IMR-90 (cell line): ENCODE data around the gene CCNQ. TPM values are rescaled to one million over a fixed set of nuclear protein-coding genes. Genes with fewer than 3 reads are reported as not detected.

Experiments used
- ATAC-seq: fragments of 200-7000 bp; cut with Tn5 transposase; 2 replicates; pipeline ENCODE4 v1.9.1; 2020; ENCODE audit warnings: low read depth, mild to moderate bottlenecking, moderate library complexity
- BruUV-seq: library from RNA; stranded (reverse); fragments of 400-500 nt; replicated peaks from 2 replicates; lab custom pipeline; 2021; lab: Mats Ljungman, UMichigan
- CTCF ChIA-PET: fragments of 300-600 bp; formaldehyde crosslinking; extraction: SDS; loops from one replicate; lab custom pipeline; 2021; ENCODE audit warnings: antibody characterized with exemption; lab: Yijun Ruan, JAX
- POLR2A ChIA-PET: fragments of 300-600 bp; sonication (Branson Sonifier 250); formaldehyde crosslinking; loops from one replicate; lab custom pipeline; 2022; ENCODE audit warnings: antibody characterized with exemption; ENCODE audit not compliant: unreplicated experiment; lab: Charles Lee
- DNase-seq: peaks from one replicate; pipeline ENCODE4 v3.0.0; 2013
- H2AFZ ChIP-seq: replicated peaks from 2 replicates; pipeline ENCODE3; 2013; ENCODE audit warnings: low read length, mild to moderate bottlenecking; ENCODE audit not compliant: poor library complexity
- H2AK5ac ChIP-seq: 2 replicates; pipeline ENCODE4 v1.6.1; 2013; ENCODE audit warnings: low read depth, low read length, inconsistent platforms
- H2AK9ac ChIP-seq: replicated peaks from 2 replicates; pipeline ENCODE3; 2013; ENCODE audit warnings: mild to moderate bottlenecking, low read depth, low read length, moderate library complexity; ENCODE audit not compliant: poor library complexity
- H2BK120ac ChIP-seq: 2 replicates; pipeline ENCODE4 v1.6.1; 2013; ENCODE audit warnings: low read depth, low read length, inconsistent platforms
- H2BK15ac ChIP-seq: 3 replicates; pipeline ENCODE4 v1.6.1; 2013; ENCODE audit warnings: low read depth, low read length, inconsistent platforms
- H2BK20ac ChIP-seq: 2 replicates; pipeline ENCODE4 v1.6.1; 2013; ENCODE audit warnings: low read depth, mild to moderate bottlenecking, inconsistent platforms, low read length, moderate library complexity
- H2BK5ac ChIP-seq: 2 replicates; pipeline ENCODE4 v1.6.1; 2013; ENCODE audit warnings: mild to moderate bottlenecking, low read depth, low read length, inconsistent platforms; ENCODE audit not compliant: poor library complexity, severe bottlenecking
- H3K14ac ChIP-seq: replicated peaks from 2 replicates; pipeline ENCODE4 v1.6.1; 2013; ENCODE audit warnings: low read depth, low read length, inconsistent platforms
- H3K18ac ChIP-seq: 2 replicates; pipeline ENCODE4 v1.6.1; 2013; ENCODE audit warnings: low read depth, low read length, control low read depth
- H3K23ac ChIP-seq: 2 replicates; pipeline ENCODE4 v1.6.1; 2013; ENCODE audit warnings: low read depth, low read length, inconsistent platforms
- H3K27ac ChIP-seq: 2 replicates; pipeline ENCODE4 v1.5.1; 2013; ENCODE audit warnings: mild to moderate bottlenecking, control low read depth, low read length; ENCODE audit not compliant: insufficient read depth
- H3K27me3 ChIP-seq: 2 replicates; pipeline ENCODE4 v1.6.1; 2013; ENCODE audit warnings: low read length; ENCODE audit not compliant: control insufficient read depth, insufficient read depth
- H3K36me3 ChIP-seq: 2 replicates; pipeline ENCODE4 v1.6.1; 2013; ENCODE audit warnings: low read length, mixed read lengths; ENCODE audit not compliant: control insufficient read depth, insufficient read depth
- H3K4ac ChIP-seq: 2 replicates; pipeline ENCODE4 v1.6.1; 2013; ENCODE audit warnings: low read depth, low read length, inconsistent platforms
- H3K4me1 ChIP-seq: 2 replicates; pipeline ENCODE4 v1.6.1; 2013; ENCODE audit warnings: low read length, mixed read lengths; ENCODE audit not compliant: control insufficient read depth, insufficient read depth
- H3K4me2 ChIP-seq: 2 replicates; pipeline ENCODE4 v1.6.1; 2013; ENCODE audit warnings: low read depth, mild to moderate bottlenecking, control low read depth, low read length, moderate library complexity
- H3K4me3 ChIP-seq: 2 replicates; pipeline ENCODE4 v1.5.1; 2013; ENCODE audit warnings: low read depth, mild to moderate bottlenecking, control low read depth, low read length, moderate library complexity; ENCODE audit not compliant: insufficient read depth
- H3K56ac ChIP-seq: 2 replicates; pipeline ENCODE4 v1.6.1; 2013; ENCODE audit warnings: low read length, inconsistent platforms; ENCODE audit not compliant: insufficient read depth; ENCODE audit errors: extremely low read depth
- H3K79me1 ChIP-seq, 2 experiments: 2 replicates each; pipeline ENCODE4 v1.6.1; 2013; ENCODE audit warnings: low read length in 2 of 2, inconsistent platforms in 1 of 2, low read depth in 1 of 2
- H3K9ac ChIP-seq: 2 replicates; pipeline ENCODE4 v1.6.1; 2013; ENCODE audit warnings: low read depth, low read length, control low read depth
- H3K9me1 ChIP-seq: 2 replicates; pipeline ENCODE4 v1.6.1; 2013; ENCODE audit warnings: low read length, inconsistent platforms; ENCODE audit not compliant: insufficient read depth
- H3K9me3 ChIP-seq: 2 replicates; pipeline ENCODE4 v1.6.1; 2013; ENCODE audit warnings: low read length; ENCODE audit not compliant: control insufficient read depth, insufficient read depth
- H4K20me1 ChIP-seq: 2 replicates; pipeline ENCODE4 v1.6.1; 2013; ENCODE audit warnings: low read length, inconsistent platforms; ENCODE audit not compliant: insufficient read depth
- H4K5ac ChIP-seq: 2 replicates; pipeline ENCODE4 v1.6.1; 2013; ENCODE audit warnings: mild to moderate bottlenecking, low read depth, low read length, control low read depth
- H4K8ac ChIP-seq, 2 experiments: 2 replicates each; pipeline ENCODE4 v1.6.1; 2013; ENCODE audit warnings: low read depth in 2 of 2, low read length in 2 of 2, control low read depth in 1 of 2, inconsistent platforms in 1 of 2
- H4K91ac ChIP-seq: 2 replicates; pipeline ENCODE4 v1.6.1; 2013; ENCODE audit warnings: low read depth, low read length, inconsistent platforms; ENCODE audit not compliant: insufficient read depth
- BHLHE40 ChIP-seq: fragments of 150-350 bp; IDR thresholded peaks from 2 replicates; pipeline ENCODE4 v1.6.1; 2016; ENCODE audit warnings: mild to moderate bottlenecking, low read depth, low read length
- CHD1 ChIP-seq: IDR thresholded peaks from 2 replicates; pipeline ENCODE4 v1.6.1; 2012; ENCODE audit warnings: low read depth, low read length, improper control_type of control experiment
- FOS ChIP-seq: fragments of 150-350 bp; IDR thresholded peaks from 2 replicates; pipeline ENCODE4 v1.6.1; 2016; ENCODE audit warnings: low read depth, low read length
- MAFK ChIP-seq: IDR thresholded peaks from 2 replicates; pipeline ENCODE4 v1.6.1; 2012; ENCODE audit warnings: low read depth, low read length, improper control_type of control experiment
- MXI1 ChIP-seq: IDR thresholded peaks from 2 replicates; pipeline ENCODE4 v1.6.1; 2012; ENCODE audit warnings: low read depth, mild to moderate bottlenecking, low read length, moderate library complexity, borderline replicate concordance
- NFE2L2 ChIP-seq: fragments of 150-350 bp; IDR thresholded peaks from 2 replicates; pipeline ENCODE4 v1.6.1; 2016; ENCODE audit warnings: low read depth, mild to moderate bottlenecking, low read length
- SMC3 ChIP-seq: fragments of 150-350 bp; IDR thresholded peaks from 2 replicates; pipeline ENCODE4 v1.6.1; 2016; ENCODE audit warnings: low read depth, mild to moderate bottlenecking, antibody characterized with exemption, low read length, moderate library complexity
- WGBS, 2 experiments: methylation state at CpG; one replicate each; pipeline versions ENCODE4 v1.1.5 to v1.1.7; 2013; ENCODE audit warnings: missing lambda C conversion rate in 2 of 2; ENCODE audit not compliant: insufficient read length in 1 of 2; ENCODE audit errors: extremely low coverage in 2 of 2; 5-methylcytosine and 5-hydroxymethylcytosine counted together
- dilution Hi-C: fragments of 300-500 bp; cut with HindIII; formaldehyde crosslinking; loops from one replicate; pipeline ENCODE4 v1.14.3; 2018; ENCODE audit warnings: low sequenced_read_pairs; ENCODE audit not compliant: unreplicated experiment
- in situ Hi-C: fragments of 300-500 bp; cut with MboI; formaldehyde crosslinking; loops from 3 replicates; pipeline ENCODE4 v1.14.3; 2019; ENCODE audit warnings: low sequenced_read_pairs, inconsistent platforms, mixed read lengths
- intact Hi-C: fragments of 100-400 bp; cut with micrococcal nuclease; formaldehyde crosslinking; loops from 2 replicates; pipeline ENCODE4 v1.10.0; 2022
- polyA plus RNA-seq, 3 experiments: library from polyadenylated mRNA; depleted of rRNA; stranded (reverse); fragments of >200 nt; gene quantifications; 2 replicates each; pipeline ENCODE4 v1.2.3, GENCODE V29; 2012; ENCODE audit warnings: low replicate concordance in 1 of 3
- total RNA-seq: library from RNA; depleted of rRNA; stranded (reverse); fragments of >200 nt; gene quantifications from 2 replicates; pipeline ENCODE4 v1.2.3, GENCODE V29; 2012
- TF ChIP-seq, protein P1 (sequence below): fragments of 150-350 bp; IDR thresholded peaks from 2 replicates; pipeline ENCODE4 v1.6.1; 2017; ENCODE audit warnings: mild to moderate bottlenecking, antibody characterized with exemption, low read length, low read depth
- TF ChIP-seq, protein P2 (sequence below): fragments of 150-350 bp; IDR thresholded peaks from 2 replicates; pipeline ENCODE4 v1.6.1; 2016; ENCODE audit warnings: low read depth, mild to moderate bottlenecking, low read length, moderate library complexity, borderline replicate concordance
- TF ChIP-seq, protein P3 (sequence below): conservative IDR thresholded peaks from 2 replicates; pipeline ENCODE4 v1.5.1; 2012; ENCODE audit warnings: mild to moderate bottlenecking, low read depth, low read length, improper control_type of control experiment

Gene CCNQ
- total and polyA plus RNA-seq, 2 of the 4 experiments (the other 2 are of a cell fraction), result 27.6 to 35.2 TPM

DNA sequence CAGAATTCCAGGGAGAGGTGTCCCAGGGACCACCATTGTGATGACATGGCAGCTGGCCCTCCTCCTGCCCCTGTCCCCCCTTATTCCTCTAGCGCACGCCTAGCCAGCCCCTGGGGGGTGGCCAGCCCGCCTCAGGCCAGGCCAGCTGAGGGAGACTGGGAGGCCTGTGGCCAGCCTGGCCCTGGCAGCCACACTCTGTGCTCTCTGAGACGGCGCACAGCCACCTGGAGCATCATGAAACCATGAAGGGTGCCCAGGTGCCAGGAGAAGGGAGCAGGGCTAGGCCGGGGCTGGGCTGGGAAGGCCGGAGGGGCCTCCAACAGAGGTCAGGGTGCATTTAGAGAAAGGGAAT is 33.6 kb upstream of the CCNQ start:
- Histone ChIP-seq H3K14ac (no peak overlapping the region), H3K36me3 (no peaks in the 10 kb centered on the region), H3K18ac (no peak overlapping the region), H3K27me3 (peaks cover 28% of the 10 kb centered on the region), H3K56ac (no peak overlapping the region), H3K9me3 (peaks cover 8% of the 10 kb centered on the region), H3K79me1 (no peaks in the 10 kb centered on the region), H3K4me3 (no peak overlapping the region), H3K9me1 (no peaks in the 10 kb centered on the region), H2AK5ac (no peak overlapping the region), H4K20me1 (no peaks in the 10 kb centered on the region), H3K9ac (no peak overlapping the region), H3K27ac (no peak overlapping the region), H3K4me2 (no peak overlapping the region), H4K5ac (no peak overlapping the region), H4K8ac (no peak overlapping the region), H2BK15ac (no peak overlapping the region), H2BK120ac (no peak overlapping the region), H3K4ac (no peak overlapping the region), H2AFZ (no peak overlapping the region), H3K4me1 (no peaks in the 10 kb centered on the region), H2BK5ac (no peak overlapping the region), H2AK9ac (no peak overlapping the region), H2BK20ac (no peak overlapping the region), H3K23ac (no peak overlapping the region), H4K91ac (no peak overlapping the region)
- POLR2A ChIA-PET, result no interaction called here
- in situ Hi-C loops (no loop called here), intact Hi-C loops (no loop called here), dilution Hi-C loops (no loop called here)
- ATAC-seq, result no peak
- 68% methylated on average over 4 of the region's 7 CpGs; no CpG with 5 or more reads in 1 of the 2 experiments for WGBS, 2 experiments
- TF ChIP-seq NFE2L2, result no peak
- TF ChIP-seq, protein P1, sequence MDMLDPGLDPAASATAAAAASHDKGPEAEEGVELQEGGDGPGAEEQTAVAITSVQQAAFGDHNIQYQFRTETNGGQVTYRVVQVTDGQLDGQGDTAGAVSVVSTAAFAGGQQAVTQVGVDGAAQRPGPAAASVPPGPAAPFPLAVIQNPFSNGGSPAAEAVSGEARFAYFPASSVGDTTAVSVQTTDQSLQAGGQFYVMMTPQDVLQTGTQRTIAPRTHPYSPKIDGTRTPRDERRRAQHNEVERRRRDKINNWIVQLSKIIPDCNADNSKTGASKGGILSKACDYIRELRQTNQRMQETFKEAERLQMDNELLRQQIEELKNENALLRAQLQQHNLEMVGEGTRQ, result no peak
- TF ChIP-seq FOS, result no peak
- TF ChIP-seq MAFK, result no peak
- TF ChIP-seq, protein P2, sequence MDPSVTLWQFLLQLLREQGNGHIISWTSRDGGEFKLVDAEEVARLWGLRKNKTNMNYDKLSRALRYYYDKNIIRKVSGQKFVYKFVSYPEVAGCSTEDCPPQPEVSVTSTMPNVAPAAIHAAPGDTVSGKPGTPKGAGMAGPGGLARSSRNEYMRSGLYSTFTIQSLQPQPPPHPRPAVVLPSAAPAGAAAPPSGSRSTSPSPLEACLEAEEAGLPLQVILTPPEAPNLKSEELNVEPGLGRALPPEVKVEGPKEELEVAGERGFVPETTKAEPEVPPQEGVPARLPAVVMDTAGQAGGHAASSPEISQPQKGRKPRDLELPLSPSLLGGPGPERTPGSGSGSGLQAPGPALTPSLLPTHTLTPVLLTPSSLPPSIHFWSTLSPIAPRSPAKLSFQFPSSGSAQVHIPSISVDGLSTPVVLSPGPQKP, result no peak
- TF ChIP-seq MXI1, result no peak
- TF ChIP-seq BHLHE40, result no peak
- TF ChIP-seq SMC3, result no peak
- TF ChIP-seq, protein P3, sequence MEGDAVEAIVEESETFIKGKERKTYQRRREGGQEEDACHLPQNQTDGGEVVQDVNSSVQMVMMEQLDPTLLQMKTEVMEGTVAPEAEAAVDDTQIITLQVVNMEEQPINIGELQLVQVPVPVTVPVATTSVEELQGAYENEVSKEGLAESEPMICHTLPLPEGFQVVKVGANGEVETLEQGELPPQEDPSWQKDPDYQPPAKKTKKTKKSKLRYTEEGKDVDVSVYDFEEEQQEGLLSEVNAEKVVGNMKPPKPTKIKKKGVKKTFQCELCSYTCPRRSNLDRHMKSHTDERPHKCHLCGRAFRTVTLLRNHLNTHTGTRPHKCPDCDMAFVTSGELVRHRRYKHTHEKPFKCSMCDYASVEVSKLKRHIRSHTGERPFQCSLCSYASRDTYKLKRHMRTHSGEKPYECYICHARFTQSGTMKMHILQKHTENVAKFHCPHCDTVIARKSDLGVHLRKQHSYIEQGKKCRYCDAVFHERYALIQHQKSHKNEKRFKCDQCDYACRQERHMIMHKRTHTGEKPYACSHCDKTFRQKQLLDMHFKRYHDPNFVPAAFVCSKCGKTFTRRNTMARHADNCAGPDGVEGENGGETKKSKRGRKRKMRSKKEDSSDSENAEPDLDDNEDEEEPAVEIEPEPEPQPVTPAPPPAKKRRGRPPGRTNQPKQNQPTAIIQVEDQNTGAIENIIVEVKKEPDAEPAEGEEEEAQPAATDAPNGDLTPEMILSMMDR, result no peak
- no peak for TF ChIP-seq CHD1
- CTCF ChIA-PET, result no interaction called here
- DNase-seq, result no peak
- no TSS peak for BruUV-seq
